ENCODE results near the gene ARFRP1. TPM values are rescaled to one million over a fixed set of nuclear protein-coding genes. Genes with fewer than 3 reads are reported as not detected.

The ARFRP1 gene
- total and polyA plus RNA-seq, 2 of the 13 experiments (the other 11 are each of a cell fraction or from before 2014, with no cell fraction given): 32.0 to 51.1 TPM

- TF ChIP-seq AKNA (CRISPR knock-in tag; IDR thresholded peaks at IDR 0.05; ENCODE audit: borderline replicate concordance): no peak
- no peak for TF ChIP-seq SKIL (CRISPR knock-in tag; IDR thresholded peaks at IDR 0.05; ENCODE audit: borderline replicate concordance)
- TF ChIP-seq NAIF1 (CRISPR knock-in tag; IDR thresholded peaks at IDR 0.05; ENCODE audit: borderline replicate concordance): peak; percentile 37; the same call in 1 of the 2 replicates
- no peak; the same call in 1 of the 2 replicates for TF ChIP-seq TBX2 (CRISPR knock-in tag; IDR thresholded peaks at IDR 0.05; ENCODE audit: borderline replicate concordance)
- TF ChIP-seq THRA (CRISPR knock-in tag; IDR thresholded peaks at IDR 0.05; ENCODE audit: borderline replicate concordance): no peak
- TF ChIP-seq SMAD3 (CRISPR knock-in tag; IDR thresholded peaks at IDR 0.05): no peak
- TF ChIP-seq YY1 (IDR thresholded peaks at IDR 0.05; ENCODE audit: insufficient read depth, insufficient replicate concordance, low read depth, low read length): no peak
- TF ChIP-seq CBX5 (CRISPR knock-in tag; IDR thresholded peaks at IDR 0.05; ENCODE audit: borderline replicate concordance): no peak
- TF ChIP-seq MLLT10 (CRISPR knock-in tag; IDR thresholded peaks at IDR 0.05): no peak
- 0 out of 2 replicates have a peak, but pooled peaks have one; percentile 24 for TF ChIP-seq NRL (CRISPR knock-in tag; IDR thresholded peaks at IDR 0.05; ENCODE audit: borderline replicate concordance)
- TF ChIP-seq FOXO4 (CRISPR knock-in tag; conservative IDR thresholded peaks at IDR 0.05): no peak
- TF ChIP-seq PRDM4 (CRISPR knock-in tag; IDR thresholded peaks at IDR 0.05; ENCODE audit: borderline replicate concordance): no peak
- TF ChIP-seq NPAS2 (CRISPR knock-in tag; IDR thresholded peaks at IDR 0.05; ENCODE audit: borderline replicate concordance): no peak
- no peak for TF ChIP-seq ZNF768 (CRISPR knock-in tag; IDR thresholded peaks at IDR 0.05)
- TF ChIP-seq ZFP36L1 (CRISPR knock-in tag; IDR thresholded peaks at IDR 0.05): no peak
- TF ChIP-seq CCDC6 (CRISPR knock-in tag; IDR thresholded peaks at IDR 0.05): no peak
These were observed 1.6 kb downstream of the ARFRP1 start (continued) for GRCh38 chr20:63706027-63706695.
